IMR-90 (cell line): ENCODE data around the gene DAAM2. TPM values are rescaled to one million over a fixed set of nuclear protein-coding genes. Genes with fewer than 3 reads are reported as not detected.

ENCODE experiments used
- ATAC-seq: fragments of 200-7000 bp; cut with Tn5 transposase; 2 replicates; pipeline ENCODE4 v1.9.1; 2020; ENCODE audit warnings: low read depth, mild to moderate bottlenecking, moderate library complexity
- BruUV-seq: library from RNA; stranded (reverse); fragments of 400-500 nt; replicated peaks from 2 replicates; lab custom pipeline; 2021; lab: Mats Ljungman, UMichigan
- CTCF ChIA-PET: fragments of 300-600 bp; formaldehyde crosslinking; extraction: SDS; loops from one replicate; lab custom pipeline; 2021; ENCODE audit warnings: antibody characterized with exemption; lab: Yijun Ruan, JAX
- POLR2A ChIA-PET: fragments of 300-600 bp; sonication (Branson Sonifier 250); formaldehyde crosslinking; loops from one replicate; lab custom pipeline; 2022; ENCODE audit warnings: antibody characterized with exemption; ENCODE audit not compliant: unreplicated experiment; lab: Charles Lee
- DNase-seq: peaks from one replicate; pipeline ENCODE4 v3.0.0; 2013
- H2AFZ ChIP-seq: replicated peaks from 2 replicates; pipeline ENCODE3; 2013; ENCODE audit warnings: low read length, mild to moderate bottlenecking; ENCODE audit not compliant: poor library complexity
- H2AK5ac ChIP-seq: 2 replicates; pipeline ENCODE4 v1.6.1; 2013; ENCODE audit warnings: low read depth, low read length, inconsistent platforms
- H2AK9ac ChIP-seq: replicated peaks from 2 replicates; pipeline ENCODE3; 2013; ENCODE audit warnings: mild to moderate bottlenecking, low read depth, low read length, moderate library complexity; ENCODE audit not compliant: poor library complexity
- H2BK120ac ChIP-seq: 2 replicates; pipeline ENCODE4 v1.6.1; 2013; ENCODE audit warnings: low read depth, low read length, inconsistent platforms
- H2BK15ac ChIP-seq: 3 replicates; pipeline ENCODE4 v1.6.1; 2013; ENCODE audit warnings: low read depth, low read length, inconsistent platforms
- H2BK20ac ChIP-seq: 2 replicates; pipeline ENCODE4 v1.6.1; 2013; ENCODE audit warnings: low read depth, mild to moderate bottlenecking, inconsistent platforms, low read length, moderate library complexity
- H2BK5ac ChIP-seq: 2 replicates; pipeline ENCODE4 v1.6.1; 2013; ENCODE audit warnings: mild to moderate bottlenecking, low read depth, low read length, inconsistent platforms; ENCODE audit not compliant: poor library complexity, severe bottlenecking
- H3K14ac ChIP-seq: replicated peaks from 2 replicates; pipeline ENCODE4 v1.6.1; 2013; ENCODE audit warnings: low read depth, low read length, inconsistent platforms
- H3K18ac ChIP-seq: 2 replicates; pipeline ENCODE4 v1.6.1; 2013; ENCODE audit warnings: low read depth, low read length, control low read depth
- H3K23ac ChIP-seq: 2 replicates; pipeline ENCODE4 v1.6.1; 2013; ENCODE audit warnings: low read depth, low read length, inconsistent platforms
- H3K27ac ChIP-seq: 2 replicates; pipeline ENCODE4 v1.5.1; 2013; ENCODE audit warnings: mild to moderate bottlenecking, control low read depth, low read length; ENCODE audit not compliant: insufficient read depth
- H3K27me3 ChIP-seq: 2 replicates; pipeline ENCODE4 v1.6.1; 2013; ENCODE audit warnings: low read length; ENCODE audit not compliant: control insufficient read depth, insufficient read depth
- H3K36me3 ChIP-seq: 2 replicates; pipeline ENCODE4 v1.6.1; 2013; ENCODE audit warnings: low read length, mixed read lengths; ENCODE audit not compliant: control insufficient read depth, insufficient read depth
- H3K4ac ChIP-seq: 2 replicates; pipeline ENCODE4 v1.6.1; 2013; ENCODE audit warnings: low read depth, low read length, inconsistent platforms
- H3K4me1 ChIP-seq: 2 replicates; pipeline ENCODE4 v1.6.1; 2013; ENCODE audit warnings: low read length, mixed read lengths; ENCODE audit not compliant: control insufficient read depth, insufficient read depth
- H3K4me2 ChIP-seq: 2 replicates; pipeline ENCODE4 v1.6.1; 2013; ENCODE audit warnings: low read depth, mild to moderate bottlenecking, control low read depth, low read length, moderate library complexity
- H3K4me3 ChIP-seq: 2 replicates; pipeline ENCODE4 v1.5.1; 2013; ENCODE audit warnings: low read depth, mild to moderate bottlenecking, control low read depth, low read length, moderate library complexity; ENCODE audit not compliant: insufficient read depth
- H3K56ac ChIP-seq: 2 replicates; pipeline ENCODE4 v1.6.1; 2013; ENCODE audit warnings: low read length, inconsistent platforms; ENCODE audit not compliant: insufficient read depth; ENCODE audit errors: extremely low read depth
- H3K79me1 ChIP-seq, 2 experiments: 2 replicates each; pipeline ENCODE4 v1.6.1; 2013; ENCODE audit warnings: low read length in 2 of 2, inconsistent platforms in 1 of 2, low read depth in 1 of 2
- H3K9ac ChIP-seq: 2 replicates; pipeline ENCODE4 v1.6.1; 2013; ENCODE audit warnings: low read depth, low read length, control low read depth
- H3K9me1 ChIP-seq: 2 replicates; pipeline ENCODE4 v1.6.1; 2013; ENCODE audit warnings: low read length, inconsistent platforms; ENCODE audit not compliant: insufficient read depth
- H3K9me3 ChIP-seq: 2 replicates; pipeline ENCODE4 v1.6.1; 2013; ENCODE audit warnings: low read length; ENCODE audit not compliant: control insufficient read depth, insufficient read depth
- H4K20me1 ChIP-seq: 2 replicates; pipeline ENCODE4 v1.6.1; 2013; ENCODE audit warnings: low read length, inconsistent platforms; ENCODE audit not compliant: insufficient read depth
- H4K5ac ChIP-seq: 2 replicates; pipeline ENCODE4 v1.6.1; 2013; ENCODE audit warnings: mild to moderate bottlenecking, low read depth, low read length, control low read depth
- H4K8ac ChIP-seq, 2 experiments: 2 replicates each; pipeline ENCODE4 v1.6.1; 2013; ENCODE audit warnings: low read depth in 2 of 2, low read length in 2 of 2, control low read depth in 1 of 2, inconsistent platforms in 1 of 2
- H4K91ac ChIP-seq: 2 replicates; pipeline ENCODE4 v1.6.1; 2013; ENCODE audit warnings: low read depth, low read length, inconsistent platforms; ENCODE audit not compliant: insufficient read depth
- BHLHE40 ChIP-seq: fragments of 150-350 bp; IDR thresholded peaks from 2 replicates; pipeline ENCODE4 v1.6.1; 2016; ENCODE audit warnings: mild to moderate bottlenecking, low read depth, low read length
- CEBPB ChIP-seq: IDR thresholded peaks from 2 replicates; pipeline ENCODE4 v1.6.1; 2012; ENCODE audit warnings: low read depth, low read length, improper control_type of control experiment
- CHD1 ChIP-seq: IDR thresholded peaks from 2 replicates; pipeline ENCODE4 v1.6.1; 2012; ENCODE audit warnings: low read depth, low read length, improper control_type of control experiment
- CTCF ChIP-seq: conservative IDR thresholded peaks from 2 replicates; pipeline ENCODE4 v1.5.1; 2012; ENCODE audit warnings: mild to moderate bottlenecking, low read depth, low read length, improper control_type of control experiment
- ELK1 ChIP-seq: fragments of 150-350 bp; IDR thresholded peaks from 2 replicates; pipeline ENCODE4 v1.6.1; 2016; ENCODE audit warnings: low read depth, mild to moderate bottlenecking, low read length, moderate library complexity, borderline replicate concordance
- FOS ChIP-seq: fragments of 150-350 bp; IDR thresholded peaks from 2 replicates; pipeline ENCODE4 v1.6.1; 2016; ENCODE audit warnings: low read depth, low read length
- MAFK ChIP-seq: IDR thresholded peaks from 2 replicates; pipeline ENCODE4 v1.6.1; 2012; ENCODE audit warnings: low read depth, low read length, improper control_type of control experiment
- MAZ ChIP-seq: IDR thresholded peaks from 2 replicates; pipeline ENCODE4 v1.6.1; 2012; ENCODE audit warnings: low read depth, mild to moderate bottlenecking, low read length, improper control_type of control experiment, moderate library complexity, borderline replicate concordance
- MXI1 ChIP-seq: IDR thresholded peaks from 2 replicates; pipeline ENCODE4 v1.6.1; 2012; ENCODE audit warnings: low read depth, mild to moderate bottlenecking, low read length, moderate library complexity, borderline replicate concordance
- NFE2L2 ChIP-seq: fragments of 150-350 bp; IDR thresholded peaks from 2 replicates; pipeline ENCODE4 v1.6.1; 2016; ENCODE audit warnings: low read depth, mild to moderate bottlenecking, low read length
- POLR2A ChIP-seq: IDR thresholded peaks from 2 replicates; pipeline ENCODE4 v1.6.1; 2012; ENCODE audit warnings: mild to moderate bottlenecking, low read depth, low read length
- RAD21 ChIP-seq: IDR thresholded peaks from 2 replicates; pipeline ENCODE4 v1.6.1; 2012; ENCODE audit warnings: low read length, improper control_type of control experiment
- RCOR1 ChIP-seq: IDR thresholded peaks from 2 replicates; pipeline ENCODE4 v1.6.1; 2012; ENCODE audit warnings: mild to moderate bottlenecking, low read length, improper control_type of control experiment; ENCODE audit not compliant: insufficient replicate concordance
- RFX5 ChIP-seq: IDR thresholded peaks from 2 replicates; pipeline ENCODE4 v1.8.0; 2012; ENCODE audit warnings: low read depth, mild to moderate bottlenecking, low read length, moderate library complexity
- SMC3 ChIP-seq: fragments of 150-350 bp; IDR thresholded peaks from 2 replicates; pipeline ENCODE4 v1.6.1; 2016; ENCODE audit warnings: low read depth, mild to moderate bottlenecking, antibody characterized with exemption, low read length, moderate library complexity
- USF2 ChIP-seq: fragments of 150-350 bp; IDR thresholded peaks from 2 replicates; pipeline ENCODE4 v1.6.1; 2017; ENCODE audit warnings: mild to moderate bottlenecking, antibody characterized with exemption, low read length, low read depth
- WGBS, 2 experiments: methylation state at CpG; one replicate each; pipeline versions ENCODE4 v1.1.5 to v1.1.7; 2013; ENCODE audit warnings: missing lambda C conversion rate in 2 of 2; ENCODE audit not compliant: insufficient read length in 1 of 2; ENCODE audit errors: extremely low coverage in 2 of 2; 5-methylcytosine and 5-hydroxymethylcytosine counted together
- dilution Hi-C: fragments of 300-500 bp; cut with HindIII; formaldehyde crosslinking; loops from one replicate; pipeline ENCODE4 v1.14.3; 2018; ENCODE audit warnings: low sequenced_read_pairs; ENCODE audit not compliant: unreplicated experiment
- in situ Hi-C: fragments of 300-500 bp; cut with MboI; formaldehyde crosslinking; loops from 3 replicates; pipeline ENCODE4 v1.14.3; 2019; ENCODE audit warnings: low sequenced_read_pairs, inconsistent platforms, mixed read lengths
- intact Hi-C: fragments of 100-400 bp; cut with micrococcal nuclease; formaldehyde crosslinking; loops from 2 replicates; pipeline ENCODE4 v1.10.0; 2022
- polyA plus RNA-seq, 3 experiments: library from polyadenylated mRNA; depleted of rRNA; stranded (reverse); fragments of >200 nt; gene quantifications; 2 replicates each; pipeline ENCODE4 v1.2.3, GENCODE V29; 2012; ENCODE audit warnings: low replicate concordance in 1 of 3
- total RNA-seq: library from RNA; depleted of rRNA; stranded (reverse); fragments of >200 nt; gene quantifications from 2 replicates; pipeline ENCODE4 v1.2.3, GENCODE V29; 2012

DAAM2 gene
- total and polyA plus RNA-seq, 2 of the 4 experiments (the other 2 are of a cell fraction) = 11.2 to 12.9 TPM

- H4K5ac ChIP-seq = no peak overlapping the region
- H3K18ac ChIP-seq = no peak overlapping the region
- no peak overlapping the region for H3K9ac ChIP-seq
- no peak overlapping the region for H2BK20ac ChIP-seq
- no peaks in the 10 kb centered on the region for H4K20me1 ChIP-seq
- peaks cover 0 to 8% of the 10 kb centered on the region in 2 experiments; a peak in 1 of 4 replicates for H3K79me1 ChIP-seq
- ChIA-PET POLR2A (no interaction called here), CTCF (no interaction called here)
- WGBS, 2 experiments = 89% methylated on average over 3 of the region's 3 CpGs; no CpG with 5 or more reads in 1 of the 2 experiments
- dilution Hi-C loops (no loop called here), intact Hi-C loops (no loop called here), in situ Hi-C loops (no loop called here)
- no peak overlapping the region for H3K23ac ChIP-seq
- no peak overlapping the region for H4K8ac ChIP-seq
- H4K91ac ChIP-seq = no peak overlapping the region
- BruUV-seq = no TSS peak
- H2BK120ac ChIP-seq = no peak overlapping the region
- no peak overlapping the region for H2AK9ac ChIP-seq
- H3K4me1 ChIP-seq = peaks cover 23% of the 10 kb centered on the region
- no peak overlapping the region for H3K27ac ChIP-seq
- H3K56ac ChIP-seq = no peak overlapping the region
- no peak overlapping the region for H3K4ac ChIP-seq
- no peaks in the 10 kb centered on the region for H3K27me3 ChIP-seq
- DNase-seq (no peak), ATAC-seq (no peak)
- no peak overlapping the region for H2AFZ ChIP-seq
- H3K4me2 ChIP-seq = no peak overlapping the region
- no peaks in the 10 kb centered on the region for H3K9me3 ChIP-seq
- peaks cover 8% of the 10 kb centered on the region for H3K9me1 ChIP-seq
- no peak overlapping the region for H2BK15ac ChIP-seq
- no peak overlapping the region for H2BK5ac ChIP-seq
- peaks cover 6% of the 10 kb centered on the region; the same call in 1 of the 2 replicates for H3K36me3 ChIP-seq
- H3K4me3 ChIP-seq = no peak overlapping the region
- TF ChIP-seq USF2 (no peak), ELK1 (no peak), MAZ (no peak), RAD21 (no peak), POLR2A (no peak), RCOR1 (no peak), SMC3 (no peak), NFE2L2 (no peak), MXI1 (no peak), CHD1 (no peak), MAFK (no peak), CEBPB (no peak), BHLHE40 (no peak), CTCF (no peak), RFX5 (no peak), FOS (no peak)
- H2AK5ac ChIP-seq = no peak overlapping the region
- no peak overlapping the region for H3K14ac ChIP-seq
Observed at GRCh38 chr6:39853604-39854003, 61.4 kb downstream of the DAAM2 start.
